Thymus (tissue), 11 donors: Measurements from ENCODE around the gene GPR148. TPM values are rescaled to one million over a fixed set of nuclear protein-coding genes. Genes with fewer than 3 reads are reported as not detected.
A peak's percentile ranks its signal among the peaks of the same experiment; 100 is the strongest.
"Not testable (repeated sequence)": the region's sequence is repeated elsewhere in the genome, so short reads cannot be mapped to it uniquely, and the experiment has no call there.

ENCODE experiments used
- DNase-seq, 9 donors: peaks; one replicate each; pipeline ENCODE4 v3.0.0-alpha.2; 2013; ENCODE audit warnings: low spot score in 9 of 9, low read depth in 6 of 9, missing footprints in 1 of 9
- H3K27ac ChIP-seq, 2 donors: one replicate each; pipeline ENCODE4 v1.5.1; 2013; ENCODE audit warnings: control low read depth in 1 of 2, low read depth in 1 of 2, low read length in 1 of 2, mild to moderate bottlenecking in 1 of 2, moderate library complexity in 1 of 2
- H3K27me3 ChIP-seq, 2 donors: one replicate each; pipeline ENCODE4 v1.5.1; 2013; ENCODE audit warnings: low read length in 1 of 2; ENCODE audit not compliant: control insufficient read depth in 2 of 2, insufficient read depth in 1 of 2
- H3K36me3 ChIP-seq, 2 donors: one replicate each; pipeline ENCODE4 v1.5.1; 2013; ENCODE audit warnings: low read length in 1 of 2, mild to moderate bottlenecking in 1 of 2, moderate library complexity in 1 of 2; ENCODE audit not compliant: control insufficient read depth in 2 of 2, insufficient read depth in 2 of 2
- H3K4me1 ChIP-seq, 2 donors: one replicate each; pipeline ENCODE4 v1.5.1; 2013; ENCODE audit warnings: low read length in 2 of 2; ENCODE audit not compliant: control insufficient read depth in 2 of 2, insufficient read depth in 2 of 2
- H3K4me3 ChIP-seq, 2 donors: one replicate each; pipeline ENCODE4 v1.5.1; 2013; ENCODE audit warnings: low read length in 2 of 2, control low read depth in 1 of 2, mild to moderate bottlenecking in 1 of 2
- H3K9me3 ChIP-seq, 2 donors: one replicate each; pipeline ENCODE4 v1.5.1; 2013; ENCODE audit warnings: low read length in 1 of 2, mild to moderate bottlenecking in 1 of 2; ENCODE audit not compliant: control insufficient read depth in 2 of 2, insufficient read depth in 1 of 2
- WGBS: extraction: QIAGEN DNeasy Blood & Tissue Kit; methylation state at CpG from one replicate; pipeline ENCODE4 v1.1.7; 2013; 5-methylcytosine and 5-hydroxymethylcytosine counted together
- polyA plus RNA-seq: library from polyadenylated mRNA; stranded (reverse); fragments of 200-250 nt; gene quantifications from one replicate; pipeline ENCODE4 v1.2.3, GENCODE V29; 2013
- total RNA-seq: library from RNA; stranded (reverse); fragments of 120-200 nt; gene quantifications from one replicate; pipeline ENCODE4 v1.2.4, GENCODE V29; 2013
- donor health status: healthy.

GPR148 gene
- total and polyA plus RNA-seq, 2 donors = 0.05 TPM; not detected in 1

- no peaks in the 10 kb centered on the region for H3K9me3 ChIP-seq
- peak overlapping the region; percentile 21 to 44 for H3K4me3 ChIP-seq
- no peaks in the 10 kb centered on the region for H3K4me1 ChIP-seq
- H3K27me3 ChIP-seq = peaks cover 11 to 41% of the 10 kb centered on the region in 2 donors
- no peak overlapping the region for H3K27ac ChIP-seq
- peak in 5 of 9 donors; percentile 7 to 48 (median 26) for DNase-seq
- no peaks in the 10 kb centered on the region for H3K36me3 ChIP-seq
- 2% methylated on average over 48 of the region's 48 CpGs for WGBS
Observed at GRCh38 chr2:130727286-130727924, 1.5 kb upstream of the GPR148 start.

GRCh38 chr2:130728007-130728454 lies 839 bp upstream of the GPR148 start:
- no peaks in the 10 kb centered on the region for H3K9me3 ChIP-seq
- H3K27me3 ChIP-seq = peaks cover 11 to 41% of the 10 kb centered on the region in 2 donors
- H3K27ac ChIP-seq = no peak overlapping the region
- DNase-seq = no peak
- no peak overlapping the region for H3K4me3 ChIP-seq
- WGBS = 6% methylated on average over 12 of the region's 12 CpGs
- H3K4me1 ChIP-seq = no peaks in the 10 kb centered on the region
- H3K36me3 ChIP-seq = no peaks in the 10 kb centered on the region

- no peaks in the 10 kb centered on the region for H3K36me3 ChIP-seq
- no peak for DNase-seq
- peaks cover 11 to 41% of the 10 kb centered on the region in 2 donors for H3K27me3 ChIP-seq
- no peaks in the 10 kb centered on the region for H3K4me1 ChIP-seq
- no peak overlapping the region for H3K27ac ChIP-seq
- no peak overlapping the region for H3K4me3 ChIP-seq
- H3K9me3 ChIP-seq = no peaks in the 10 kb centered on the region
- 98% methylated on average over 17 of the region's 17 CpGs for WGBS
Observed at GRCh38 chr2:130729322-130730299, 741 bp downstream of the GPR148 start.

- H3K27ac ChIP-seq, H3K9me3 ChIP-seq, H3K4me3 ChIP-seq, H3K36me3 ChIP-seq, H3K4me1 ChIP-seq, DNase-seq: not testable (repeated sequence)
- H3K27me3 ChIP-seq = peaks cover 5 to 25% of the 10 kb centered on the region in 2 donors
- WGBS = 96% methylated on average over 11 of the region's 11 CpGs
Observed at GRCh38 chr2:130732257-130732656, 3.4 kb downstream of the GPR148 start.

- Histone ChIP-seq H3K9me3 (no peaks in the 10 kb centered on the region), H3K27ac (no peak overlapping the region), H3K27me3 (no peaks in the 10 kb centered on the region), H3K4me1 (no peaks in the 10 kb centered on the region), H3K4me3 (no peak overlapping the region), H3K36me3 (no peaks in the 10 kb centered on the region)
- WGBS = 98% methylated on average over 3 of the region's 3 CpGs
- no peak for DNase-seq
Observed at GRCh38 chr2:130735200-130735599, 6.3 kb downstream of the GPR148 start.

GRCh38 chr2:130736487-130736886 lies 7.6 kb downstream of the GPR148 start:
- 88% methylated on average over 6 of the region's 6 CpGs for WGBS
- Histone ChIP-seq H3K4me3 (no peak overlapping the region), H3K4me1 (no peaks in the 10 kb centered on the region), H3K27me3 (peaks cover 0 to 2% of the 10 kb centered on the region in 2 donors), H3K27ac (no peak overlapping the region), H3K36me3 (no peaks in the 10 kb centered on the region), H3K9me3 (no peaks in the 10 kb centered on the region)
- DNase-seq = no peak

GRCh38 chr2:130737592-130737991 lies 8.7 kb downstream of the GPR148 start:
- Histone ChIP-seq H3K27me3 (peaks cover 0 to 2% of the 10 kb centered on the region in 2 donors), H3K4me1 (no peaks in the 10 kb centered on the region), H3K4me3 (no peak overlapping the region), H3K27ac (no peak overlapping the region), H3K9me3 (no peaks in the 10 kb centered on the region), H3K36me3 (no peaks in the 10 kb centered on the region)
- 94% methylated on average over 14 of the region's 14 CpGs for WGBS
- no peak for DNase-seq

GRCh38 chr2:130740671-130741070 lies 11.8 kb downstream of the GPR148 start:
- Histone ChIP-seq H3K4me1 (no peaks in the 10 kb centered on the region), H3K4me3 (no peak overlapping the region), H3K36me3 (no peaks in the 10 kb centered on the region), H3K9me3 (no peaks in the 10 kb centered on the region), H3K27me3 (peaks cover 0 to 11% of the 10 kb centered on the region in 2 donors), H3K27ac (no peak overlapping the region)
- 77% methylated on average over 12 of the region's 12 CpGs for WGBS
- no peak for DNase-seq

- H3K4me3 ChIP-seq = no peak overlapping the region
- WGBS = 77% methylated on average over 8 of the region's 8 CpGs
- no peak for DNase-seq
Observed at GRCh38 chr2:130743278-130743677, 14.4 kb downstream of the GPR148 start.

More at GRCh38 chr2:130743278-130743677, 14.4 kb downstream of the GPR148 start:
- H3K4me1 ChIP-seq = no peaks in the 10 kb centered on the region
- H3K27me3 ChIP-seq = peaks cover 0 to 11% of the 10 kb centered on the region in 2 donors
- H3K36me3 ChIP-seq = no peaks in the 10 kb centered on the region
- no peak overlapping the region for H3K27ac ChIP-seq
- H3K9me3 ChIP-seq = no peaks in the 10 kb centered on the region
